GM21528 (cell line): ENCODE results near the gene PLCB1.

ENCODE experiments used
- ATAC-seq: cut with Tn5 transposase; IDR thresholded peaks from one replicate; pipeline ENCODE4 v1.9.1; 2021; ENCODE audit warnings: mild to moderate bottlenecking, moderate library complexity; ENCODE audit not compliant: unreplicated experiment, low FRiP score

PLCB1 gene

DNA sequence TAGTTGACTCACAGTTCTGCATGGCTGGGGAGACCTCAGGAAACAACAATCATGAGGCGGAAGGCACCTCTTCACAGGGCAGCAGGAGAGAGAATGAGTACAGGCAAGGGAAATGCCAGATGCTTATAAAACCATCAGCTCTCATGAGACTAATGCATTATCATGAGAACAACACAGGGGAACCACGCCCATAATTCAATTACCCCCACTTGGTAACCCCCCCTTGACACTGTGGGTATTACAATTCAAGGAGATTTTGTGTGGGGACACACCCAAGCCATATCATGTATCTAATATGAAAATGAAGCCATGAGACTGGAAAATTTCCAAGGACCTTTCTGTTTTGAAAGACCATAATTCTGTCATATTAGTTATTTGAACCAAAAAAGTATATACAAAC is 594.4 kb downstream of the PLCB1 start:
- no peak for ATAC-seq

DNA sequence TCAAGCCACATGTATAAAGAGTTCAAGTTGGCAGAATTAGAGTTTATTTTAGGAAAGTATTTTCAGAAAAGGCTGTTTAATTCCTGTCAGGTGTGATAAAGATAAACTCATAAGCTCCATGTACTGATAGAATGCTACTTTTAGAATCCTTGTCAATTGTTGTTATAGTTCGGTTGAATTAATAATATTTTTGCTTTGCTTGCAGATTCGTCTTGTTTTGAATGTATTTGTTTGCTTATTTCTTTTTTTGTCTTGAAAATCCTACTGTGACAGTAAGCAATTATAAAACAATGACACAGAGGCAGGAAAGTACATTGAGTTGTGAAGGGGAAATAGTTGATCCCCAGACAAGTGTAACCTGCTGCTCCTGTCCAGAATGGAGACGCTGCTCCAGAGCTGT is 602.9 kb downstream of the PLCB1 start:
- no peak for ATAC-seq

DNA sequence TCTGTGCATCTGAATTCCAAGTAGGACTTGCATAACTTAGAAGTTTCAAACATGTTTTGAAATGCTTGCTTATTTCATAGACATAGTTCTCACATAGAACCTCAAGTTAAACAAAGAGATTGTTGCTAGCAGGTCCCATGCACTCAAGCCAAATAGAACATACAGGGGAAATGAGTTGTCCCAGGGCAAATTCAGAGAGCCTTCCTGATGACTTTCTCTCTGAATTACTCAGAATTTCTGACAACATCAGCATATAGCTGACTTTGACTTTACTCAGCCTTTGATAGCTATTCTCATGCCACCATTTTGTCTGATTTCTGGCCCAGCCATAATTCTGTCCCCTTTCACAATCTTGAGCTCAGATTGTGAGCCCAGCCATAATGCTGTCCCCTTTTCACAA is 603.6 kb downstream of the PLCB1 start:
- no peak for ATAC-seq

DNA sequence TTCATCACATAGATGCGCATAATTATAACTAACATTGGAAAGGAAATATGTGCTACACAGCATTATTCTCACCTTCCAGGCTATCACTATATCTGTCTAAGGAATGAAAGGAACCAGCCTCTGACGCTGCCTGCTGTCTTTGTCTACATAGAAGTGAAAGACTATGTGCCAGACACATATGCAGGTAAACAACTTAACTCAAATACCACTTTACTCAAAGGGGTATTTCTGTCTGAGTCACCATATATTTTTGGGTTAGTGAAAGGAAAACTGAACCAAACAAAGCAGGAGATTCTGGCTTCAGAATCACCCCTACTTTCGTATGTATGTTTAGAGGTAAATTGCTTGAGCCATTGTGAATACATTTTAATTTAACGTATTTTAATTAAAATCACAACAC is 608.2 kb downstream of the PLCB1 start:
- no peak for ATAC-seq

DNA sequence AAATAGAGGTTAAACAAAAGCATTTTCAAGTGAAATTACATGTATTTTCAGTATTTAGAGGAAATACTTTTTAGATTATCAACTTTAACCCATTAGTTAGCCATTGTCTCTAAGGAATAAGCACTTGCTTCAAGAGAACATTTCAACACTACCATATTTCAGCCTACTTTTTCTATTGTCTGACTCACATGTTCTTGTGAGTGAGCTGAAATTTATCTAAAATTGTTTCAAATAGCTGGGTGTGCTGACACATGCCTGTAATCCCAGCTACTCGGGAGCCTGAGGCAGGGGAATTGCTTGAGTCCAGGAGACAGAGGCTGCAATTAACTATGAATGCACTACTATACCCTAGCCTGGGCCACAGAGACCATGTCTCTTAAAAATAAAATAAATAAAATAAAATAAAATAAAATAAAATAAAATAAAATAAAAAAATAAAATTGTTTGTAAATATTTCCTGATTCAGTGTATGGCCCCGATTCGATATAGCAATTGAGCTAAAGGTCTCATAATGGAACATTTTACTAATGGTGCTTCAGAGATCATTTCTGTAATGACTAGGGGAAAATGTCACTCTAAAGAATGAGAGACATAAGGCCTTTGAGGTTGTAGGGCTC is 612.3 kb downstream of the PLCB1 start:
- no peak for ATAC-seq

DNA sequence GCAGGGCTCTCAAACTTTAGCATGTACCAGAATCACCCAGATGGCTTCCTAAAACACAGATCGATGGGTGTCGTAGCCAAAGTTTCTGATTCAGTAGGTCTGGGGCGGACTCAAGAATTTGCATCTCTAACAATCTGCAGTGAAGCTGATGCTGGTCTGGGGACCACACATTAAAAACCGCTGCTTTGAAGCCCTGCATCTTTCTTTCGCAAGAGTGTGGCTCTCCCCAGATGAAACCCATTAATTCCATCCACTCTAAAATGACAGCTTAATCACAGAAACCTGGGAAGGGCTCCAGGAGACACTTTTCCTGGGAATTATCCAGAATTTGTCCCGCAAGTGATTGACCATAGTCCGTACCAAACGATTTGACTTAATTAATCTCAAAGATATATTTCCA is 617.0 kb downstream of the PLCB1 start:
- no peak for ATAC-seq

DNA sequence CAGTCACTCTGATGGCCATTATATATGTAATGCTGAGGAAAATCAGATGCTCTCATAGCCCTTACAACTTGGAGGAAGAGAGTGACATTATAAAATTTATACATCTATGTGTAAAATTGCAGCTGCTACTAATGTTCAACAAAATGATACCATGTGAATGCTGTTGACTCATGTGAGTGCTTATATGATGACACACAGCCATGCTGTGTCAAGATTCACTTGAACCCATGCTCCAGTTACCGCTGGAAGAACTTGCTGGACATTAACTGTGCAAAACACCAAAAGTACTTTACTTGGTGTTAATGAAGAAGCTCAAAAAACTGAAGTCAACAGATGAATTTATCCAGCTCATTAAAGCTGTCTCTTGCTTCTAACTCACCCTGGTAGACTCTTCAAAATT is 617.9 kb downstream of the PLCB1 start:
- no peak for ATAC-seq

DNA sequence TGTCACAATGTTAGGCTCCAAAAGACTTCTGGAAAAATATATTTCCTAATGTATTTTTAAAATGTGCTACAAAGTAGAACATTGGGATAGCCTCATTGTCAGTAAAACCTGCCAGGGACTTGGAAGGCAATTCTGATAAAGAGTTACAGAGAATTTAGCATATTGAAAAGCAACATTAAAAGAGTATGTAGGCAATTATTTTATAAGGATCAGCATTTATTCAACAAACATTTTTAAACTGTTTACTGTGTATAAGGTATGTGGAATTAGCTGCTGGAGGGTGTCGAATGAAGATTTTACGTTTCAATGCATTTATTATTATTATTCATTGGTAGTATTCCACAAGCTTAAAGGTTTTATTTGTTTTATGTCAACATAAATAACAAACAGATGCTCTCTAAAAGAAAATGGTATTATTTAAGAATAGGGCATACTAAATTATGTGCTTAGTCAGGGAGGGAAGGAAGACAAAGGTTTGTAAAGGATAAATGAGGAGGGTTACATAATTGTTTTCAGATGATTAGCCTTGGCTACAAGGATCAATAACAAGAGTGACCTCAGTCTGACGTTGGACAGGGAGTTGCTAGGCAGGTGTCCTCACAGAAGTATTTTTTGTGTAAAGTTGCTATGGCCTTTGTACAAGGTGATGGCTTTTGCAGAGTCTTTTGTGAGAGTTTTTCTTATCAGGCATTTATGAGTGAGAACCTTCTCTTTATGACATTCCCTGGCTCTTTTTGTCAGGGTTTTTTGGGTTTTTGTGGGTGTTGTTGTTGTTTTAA is 623.5 kb downstream of the PLCB1 start:
- no peak for ATAC-seq

DNA sequence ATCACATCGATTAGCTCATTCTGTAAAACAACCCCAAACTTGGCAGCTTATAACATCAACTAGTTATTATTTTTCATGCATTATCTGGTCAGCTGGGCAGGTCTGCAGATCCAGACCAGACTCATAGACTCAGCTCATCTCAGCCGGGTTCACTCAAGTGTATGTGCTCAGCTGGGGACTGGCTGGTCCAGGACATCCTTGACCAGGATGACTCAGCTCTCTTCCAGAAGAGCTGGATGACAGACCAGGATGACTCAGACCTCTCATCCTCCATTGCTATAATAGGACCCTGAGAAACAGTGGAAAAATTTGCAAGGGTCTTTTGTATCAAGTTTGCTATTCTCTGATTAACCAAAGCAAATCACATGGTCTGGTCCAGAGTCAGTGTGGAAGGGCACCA is 624.3 kb downstream of the PLCB1 start:
- no peak for ATAC-seq

DNA sequence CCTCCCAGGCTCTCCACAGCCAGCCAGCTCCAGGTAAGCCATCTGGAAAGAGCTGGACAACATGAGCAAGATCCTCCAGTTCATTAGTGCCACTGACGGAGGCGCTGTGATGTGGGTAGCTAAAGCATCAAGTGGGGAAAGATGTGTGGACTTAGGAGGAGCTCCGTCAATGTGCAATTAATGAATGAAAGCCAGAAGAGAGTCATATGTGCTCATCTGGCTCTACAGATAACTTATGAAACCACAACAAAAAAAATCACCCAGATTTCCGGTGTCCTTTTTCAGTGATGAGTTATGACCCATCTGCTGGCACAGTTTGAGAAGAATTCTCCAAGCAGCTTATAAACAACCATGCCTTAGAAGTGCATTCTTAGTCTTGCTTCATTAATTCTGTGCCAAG is 625.1 kb downstream of the PLCB1 start:
- ATAC-seq: no peak

DNA sequence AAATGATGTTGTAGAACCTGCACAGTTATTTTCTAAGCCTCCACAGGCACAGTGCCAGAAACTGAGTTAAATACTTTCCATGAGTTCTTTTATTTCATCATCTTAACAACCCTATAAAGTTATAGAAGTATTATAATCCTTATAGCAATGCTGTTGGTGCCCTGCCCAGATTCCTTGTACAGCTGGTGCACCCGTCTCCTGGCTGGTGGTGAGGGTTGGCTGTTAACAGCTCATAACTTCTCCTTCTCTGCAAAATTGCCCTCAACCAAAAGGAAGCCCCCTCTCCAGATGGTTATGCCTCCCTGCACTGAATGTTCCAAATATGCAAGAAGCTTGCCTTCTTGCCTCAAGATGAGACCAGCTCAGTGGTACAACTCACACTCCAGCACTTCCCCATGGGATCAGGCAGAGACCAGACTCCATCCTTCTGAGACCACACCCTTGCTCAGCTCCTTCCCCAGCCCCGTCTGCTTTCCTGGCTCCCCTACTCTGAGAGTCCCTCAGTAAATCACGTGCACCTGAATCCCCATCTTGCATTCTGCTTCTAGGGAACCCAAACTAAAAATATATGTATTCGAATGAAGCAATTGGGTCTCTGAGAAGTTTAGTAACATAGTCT is 632.4 kb downstream of the PLCB1 start:
- no peak for ATAC-seq

DNA sequence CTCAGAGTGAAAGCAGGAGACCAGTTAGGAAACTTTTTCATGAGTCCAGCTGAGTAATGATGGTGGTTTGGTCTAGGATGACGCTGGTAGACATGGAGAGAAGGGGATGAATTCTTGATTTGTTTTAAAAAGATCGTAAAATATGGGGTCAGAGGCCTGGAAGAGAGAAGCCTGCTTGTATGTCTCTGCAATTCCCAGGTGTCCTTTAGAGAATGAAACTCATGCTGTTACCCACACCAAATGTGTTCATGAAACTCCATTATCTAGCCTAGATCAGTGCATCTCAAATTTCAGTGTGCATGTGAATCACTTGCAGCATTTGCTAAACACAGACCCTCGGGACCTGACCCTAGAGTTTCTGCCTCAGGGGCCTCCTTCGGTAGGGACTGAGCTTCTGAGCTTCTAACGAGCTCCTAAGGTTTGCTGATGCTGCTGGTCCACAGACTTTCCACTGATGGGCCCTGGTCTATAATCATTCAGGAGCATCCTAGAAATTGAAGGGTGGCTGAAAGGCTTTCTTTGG is 634.9 kb downstream of the PLCB1 start:
- no peak for ATAC-seq

DNA sequence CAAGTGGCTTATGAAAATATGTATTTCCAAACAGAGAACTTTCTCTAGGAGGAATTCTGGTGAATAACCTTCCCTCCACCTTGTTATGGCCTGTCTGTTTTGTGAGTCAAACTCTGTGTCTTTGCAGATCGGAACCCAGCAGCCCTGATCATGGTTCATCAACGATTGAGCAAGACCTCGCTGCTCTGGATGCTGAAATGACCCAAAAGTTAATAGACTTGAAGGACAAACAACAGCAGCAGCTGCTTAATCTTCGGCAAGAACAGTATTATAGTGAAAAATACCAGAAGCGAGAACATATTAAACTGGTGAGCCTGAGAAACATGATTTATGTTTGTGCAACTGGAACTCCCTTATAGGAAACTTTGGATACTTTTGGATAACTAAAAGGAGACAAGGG is 642.3 kb downstream of the PLCB1 start:
- no peak for ATAC-seq

DNA sequence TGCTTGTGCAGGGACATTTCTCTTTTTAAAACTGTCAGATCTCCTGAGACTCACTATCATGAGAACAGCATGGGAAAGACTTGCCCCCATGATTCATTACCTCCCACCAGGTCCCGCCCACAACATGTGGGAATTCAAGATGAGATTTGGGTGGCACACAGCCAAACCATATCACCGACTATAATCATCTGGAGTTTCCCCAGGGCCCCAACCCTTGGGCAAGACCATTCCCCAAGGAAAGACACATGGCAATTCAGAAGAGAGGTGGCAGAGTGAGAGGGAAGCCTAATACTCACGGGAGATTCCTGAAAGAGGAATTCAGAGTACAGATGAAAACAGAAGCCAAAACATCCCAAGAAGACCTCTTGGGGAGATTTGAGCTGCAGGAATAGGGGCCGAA is 645.8 kb downstream of the PLCB1 start:
- no peak for ATAC-seq

DNA sequence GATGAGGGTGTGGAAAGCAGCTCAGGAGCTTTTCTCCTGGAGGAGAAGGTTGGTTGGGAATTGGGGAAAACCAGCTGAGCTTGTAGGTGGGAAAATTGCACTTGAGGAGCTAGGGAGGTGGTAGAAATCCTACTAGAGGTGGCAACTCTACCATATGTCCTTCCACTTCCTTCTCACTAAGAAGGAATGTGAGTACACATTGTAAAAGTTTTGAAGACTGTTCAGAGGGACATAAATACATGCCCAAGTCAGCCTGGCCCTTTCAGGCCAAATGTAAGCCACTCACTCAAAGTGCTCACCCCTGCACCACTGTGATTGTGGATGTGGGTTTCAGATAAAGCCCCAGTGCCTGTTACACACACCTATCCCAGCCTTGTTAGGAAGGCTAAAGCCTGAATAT is 646.3 kb downstream of the PLCB1 start:
- ATAC-seq: no peak

DNA sequence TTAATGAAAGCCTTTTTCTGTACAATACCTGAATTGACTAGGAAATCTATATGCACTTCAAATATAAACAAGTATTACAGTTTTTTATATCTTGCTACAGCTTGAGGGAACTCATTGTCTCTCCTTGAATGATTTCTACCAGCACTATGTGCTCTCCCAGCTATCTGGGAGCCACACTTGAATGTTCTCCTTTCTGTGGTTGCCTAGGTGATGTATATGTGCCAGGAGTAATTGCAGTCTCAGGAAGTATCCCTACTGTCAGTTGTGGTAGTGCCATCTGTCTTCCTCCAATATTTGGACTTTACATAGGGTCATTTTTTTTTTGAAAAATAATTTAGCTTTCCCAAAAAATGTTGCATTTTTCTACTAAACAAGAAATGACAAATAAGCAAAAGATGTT is 648.8 kb downstream of the PLCB1 start:
- no peak for ATAC-seq

DNA sequence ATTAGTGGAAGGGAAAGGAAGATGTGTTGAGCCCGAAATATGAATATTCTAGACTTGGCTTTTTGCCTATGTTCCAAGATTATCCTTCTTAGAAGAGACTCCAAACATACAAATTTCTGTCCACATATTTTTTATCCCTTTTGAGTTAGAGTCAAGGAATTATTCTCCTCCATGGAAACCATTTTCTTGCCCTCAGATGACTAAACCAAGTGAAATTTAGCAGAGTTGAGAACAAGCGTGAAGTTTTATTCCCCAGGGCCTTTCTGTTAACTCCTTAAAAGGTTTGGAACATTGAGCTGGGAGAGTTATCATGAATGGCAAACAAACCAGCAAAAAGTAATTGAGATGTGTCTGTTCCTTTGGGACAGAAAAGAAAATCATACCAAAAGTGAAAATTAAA is 650.7 kb downstream of the PLCB1 start:
- ATAC-seq: no peak

DNA sequence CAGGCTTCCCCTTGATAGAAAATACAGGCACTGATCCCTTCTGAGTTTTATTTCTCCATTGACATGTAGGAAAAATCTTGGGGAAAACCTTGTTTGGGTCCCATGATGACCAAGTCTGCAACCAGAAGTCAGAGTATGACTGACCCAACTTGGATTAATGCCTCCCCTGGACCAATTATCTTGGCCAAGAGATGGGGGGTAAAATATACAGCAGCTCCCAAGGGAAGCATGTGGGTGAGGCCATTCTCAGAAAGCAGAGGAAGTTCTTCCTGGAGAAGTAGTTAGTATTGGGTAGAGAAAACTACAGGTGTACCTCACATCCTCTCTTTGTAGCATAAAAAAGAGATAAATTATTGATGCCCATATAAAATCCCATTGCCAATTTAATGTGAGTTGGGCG is 651.7 kb downstream of the PLCB1 start:
- no peak for ATAC-seq

DNA sequence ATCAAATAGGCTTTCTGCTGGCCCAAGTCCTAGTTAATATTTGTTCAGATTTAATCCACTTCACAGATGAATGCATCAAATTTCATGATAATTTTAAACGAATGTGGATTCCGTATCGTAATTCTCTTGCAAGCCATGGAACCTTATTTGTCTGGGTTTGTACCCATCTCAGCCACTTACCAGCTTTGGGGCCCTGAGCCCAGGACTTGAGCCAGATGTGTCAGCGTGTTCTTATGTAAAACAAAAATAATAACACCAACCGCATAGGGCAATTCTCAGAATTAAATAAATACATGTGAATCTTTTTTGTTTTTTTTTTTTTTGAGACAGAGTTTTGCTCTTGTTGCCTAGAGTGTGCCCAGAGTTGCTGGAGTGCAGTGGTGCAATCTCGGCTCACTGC is 654.3 kb downstream of the PLCB1 start:
- ATAC-seq: no peak

DNA sequence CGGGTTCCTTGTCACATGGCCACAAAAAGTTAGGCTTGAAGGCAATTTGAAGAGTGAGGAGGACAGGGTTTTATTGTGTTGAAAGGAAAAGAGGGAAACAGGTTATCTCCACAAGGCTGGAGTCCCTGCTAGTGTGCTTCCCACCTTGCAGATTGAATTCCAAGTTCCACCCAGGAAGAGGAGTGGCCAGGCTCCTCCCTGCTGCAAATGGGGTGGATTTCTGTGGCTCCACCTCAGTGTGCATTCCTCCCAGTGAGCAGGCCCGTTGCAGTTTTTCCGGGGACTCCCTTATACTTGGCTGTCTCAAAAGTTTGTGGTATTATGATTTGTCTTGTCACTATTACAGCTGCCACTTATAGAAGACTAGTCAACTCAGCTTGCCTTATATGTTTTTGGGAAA is 655.0 kb downstream of the PLCB1 start:
- no peak for ATAC-seq

DNA sequence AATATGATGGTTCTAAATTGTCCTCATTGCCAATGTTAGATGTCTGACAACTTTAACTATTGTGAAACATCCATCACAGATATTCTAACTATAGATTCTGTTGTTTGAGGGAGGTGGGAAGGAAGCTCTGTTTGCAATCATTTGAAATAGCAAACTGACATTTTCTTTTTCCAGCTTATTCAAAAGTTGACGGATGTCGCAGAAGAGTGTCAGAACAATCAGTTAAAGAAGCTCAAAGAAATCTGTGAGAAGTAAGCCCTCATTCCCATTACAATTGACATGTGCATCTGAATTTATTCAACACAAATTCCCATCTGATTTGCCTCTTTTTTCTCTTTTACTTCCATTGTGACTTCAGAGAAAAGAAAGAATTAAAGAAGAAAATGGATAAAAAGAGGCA is 656.2 kb downstream of the PLCB1 start:
- no peak for ATAC-seq

DNA sequence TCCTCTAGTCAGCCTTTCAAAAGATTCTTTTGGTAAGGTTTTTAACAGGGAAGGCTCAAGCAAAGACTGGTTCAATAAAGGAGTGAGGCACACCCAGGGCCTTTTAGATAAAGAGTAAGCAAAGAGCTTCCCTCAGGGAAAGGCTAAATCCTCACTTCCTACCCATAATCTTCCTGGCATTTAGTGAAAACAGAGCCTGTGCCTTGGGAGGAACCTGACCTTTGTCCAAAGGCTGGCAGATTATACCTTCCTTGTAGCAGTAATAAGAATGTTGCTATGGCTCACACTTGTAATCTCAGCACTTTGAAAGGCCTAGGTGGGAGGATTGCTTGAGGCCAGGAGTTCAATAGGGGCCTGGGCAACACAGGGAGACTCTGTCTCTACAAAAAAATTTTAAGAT is 656.8 kb downstream of the PLCB1 start:
- no peak for ATAC-seq
